Renal pelvis (tissue), 12 donors: Measurements from ENCODE around the gene LYPLA2. TPM values are rescaled to one million over a fixed set of nuclear protein-coding genes. Genes with fewer than 3 reads are reported as not detected.

ENCODE experiments used
- DNase-seq: peaks from one replicate; pipeline ENCODE4 v3.0.0-alpha.2; 2013
- long read RNA-seq, 16 experiments: transcript quantifications; one replicate each; lab custom pipeline, GENCODE V29; 2026
- polyA plus RNA-seq, 3 donors: library from polyadenylated mRNA; unstranded; fragments of 120-200 nt; gene quantifications; one replicate each; pipeline ENCODE4 v1.2.1, GENCODE V29; 2013; ENCODE audit not compliant: insufficient read length in 3 of 3

The LYPLA2 gene
- polyA plus RNA-seq, result 10 to 100 TPM; 72.4 to 87.2 (median 78.9) TPM
- long read RNA-seq, donor 1, transcript LYPLA2-205 (10 exons, 1,810 nt), result major isoform, 28 of 28 reads
- long read RNA-seq, donor 1, partial matches to known transcripts, result 0 of 28 reads
- long read RNA-seq, donor 1, other reads (novel, unspliced or antisense), result 0 of 28 reads
- long read RNA-seq, donor 2, transcript LYPLA2-205 (10 exons, 1,810 nt), result major isoform, 52 of 59 reads
- long read RNA-seq, donor 2, partial matches to known transcripts, result 0 of 59 reads
- long read RNA-seq, donor 2, other reads (novel, unspliced or antisense), result 6 of 59 reads
- long read RNA-seq, donor 3, transcript LYPLA2-205 (10 exons, 1,810 nt), result major isoform, 37 of 51 reads
- long read RNA-seq, donor 3, partial matches to known transcripts, result 13 of 51 reads
- long read RNA-seq, donor 3, other reads (novel, unspliced or antisense), result 0 of 51 reads
- long read RNA-seq, donor 4, transcript LYPLA2-205 (10 exons, 1,810 nt), result major isoform, 53 of 57 reads
- long read RNA-seq, donor 4, partial matches to known transcripts, result 0 of 57 reads
- long read RNA-seq, donor 4, other reads (novel, unspliced or antisense), result 0 of 57 reads
- long read RNA-seq, donor 5, transcript LYPLA2-205 (10 exons, 1,810 nt), result major isoform, 32 of 32 reads
- long read RNA-seq, donor 5, partial matches to known transcripts, result 0 of 32 reads
- long read RNA-seq, donor 5, other reads (novel, unspliced or antisense), result 0 of 32 reads
- long read RNA-seq, donor 6, transcript LYPLA2-205 (10 exons, 1,810 nt), result major isoform, 47 of 48 reads
- long read RNA-seq, donor 6, partial matches to known transcripts, result 0 of 48 reads
- long read RNA-seq, donor 6, other reads (novel, unspliced or antisense), result 0 of 48 reads
- long read RNA-seq, donor 7, transcript LYPLA2-205 (10 exons, 1,810 nt), result major isoform, 48 of 61 reads
- long read RNA-seq, donor 7, partial matches to known transcripts, result 0 of 61 reads
- long read RNA-seq, donor 7, other reads (novel, unspliced or antisense), result 8 of 61 reads
- long read RNA-seq, donor 8, transcript LYPLA2-205 (10 exons, 1,810 nt), result major isoform, 5 of 5 reads
- long read RNA-seq, donor 8, partial matches to known transcripts, result 0 of 5 reads
- long read RNA-seq, donor 8, other reads (novel, unspliced or antisense), result 0 of 5 reads
- long read RNA-seq, donor 9, transcript LYPLA2-205 (10 exons, 1,810 nt), result major isoform, 42 of 43 reads
- long read RNA-seq, donor 9, partial matches to known transcripts, result 0 of 43 reads
- long read RNA-seq, donor 9, other reads (novel, unspliced or antisense), result 0 of 43 reads
- long read RNA-seq, donor 10, transcript LYPLA2-205 (10 exons, 1,810 nt), result major isoform, 29 of 56 reads
- long read RNA-seq, donor 10, partial matches to known transcripts, result 24 of 56 reads
- long read RNA-seq, donor 10, other reads (novel, unspliced or antisense), result 0 of 56 reads
- long read RNA-seq, donor 11, transcript LYPLA2-205 (10 exons, 1,810 nt), result major isoform, 28 of 28 reads
- long read RNA-seq, donor 11, partial matches to known transcripts, result 0 of 28 reads
- long read RNA-seq, donor 11, other reads (novel, unspliced or antisense), result 0 of 28 reads
- long read RNA-seq, donor 12, transcript LYPLA2-205 (10 exons, 1,810 nt), result major isoform, 39 of 61 reads
- long read RNA-seq, donor 12, partial matches to known transcripts, result 15 of 61 reads
- long read RNA-seq, donor 12, other reads (novel, unspliced or antisense), result 5 of 61 reads
- long read RNA-seq, donor 13, transcript LYPLA2-205 (10 exons, 1,810 nt), result major isoform, 11 of 11 reads
- long read RNA-seq, donor 13, partial matches to known transcripts, result 0 of 11 reads
- long read RNA-seq, donor 13, other reads (novel, unspliced or antisense), result 0 of 11 reads
- long read RNA-seq, donor 14, result 0 reads
- long read RNA-seq, donor 15, transcript LYPLA2-205 (10 exons, 1,810 nt), result major isoform, 55 of 66 reads
- long read RNA-seq, donor 15, partial matches to known transcripts, result 0 of 66 reads
- long read RNA-seq, donor 15, other reads (novel, unspliced or antisense), result 8 of 66 reads
- long read RNA-seq, donor 16, transcript LYPLA2-205 (10 exons, 1,810 nt), result major isoform, 49 of 52 reads
- long read RNA-seq, donor 16, partial matches to known transcripts, result 0 of 52 reads
- long read RNA-seq, donor 16, other reads (novel, unspliced or antisense), result 0 of 52 reads

- DNase-seq, result peak; percentile 93
Measured at GRCh38 chr1:23790696-23791515, at the start of gene LYPLA2. LYPLA2 (plus strand) TSS chr1:23791145; CDS start chr1:23792683, 1,538 bp downstream.

DNA sequence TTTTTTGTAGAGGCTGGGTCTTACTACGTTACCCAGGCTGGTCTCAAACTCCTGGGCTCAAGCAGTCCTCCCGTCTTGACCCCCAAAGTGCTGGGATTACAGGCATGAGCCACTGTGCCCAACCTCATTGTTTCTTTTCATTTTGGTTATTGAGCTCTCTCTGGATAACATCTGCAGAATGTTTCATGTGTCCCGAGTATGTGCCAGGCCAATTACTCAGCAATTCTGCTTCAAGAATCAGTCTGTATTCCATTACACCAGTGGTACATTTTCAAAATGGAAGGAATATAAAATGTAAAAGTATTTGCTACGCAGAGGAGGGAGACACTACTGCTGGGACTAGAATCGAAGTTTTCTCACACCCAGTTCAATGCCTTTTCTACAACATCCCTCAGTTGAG lies 49.3 kb upstream of the LYPLA2 start:
- DNase-seq, result no peak

- peak; percentile 26 for DNase-seq
Measured at GRCh38 chr1:23742670-23743286, 48.2 kb upstream of the LYPLA2 start.

GRCh38 chr1:23743287-23744152 lies 47.4 kb upstream of the LYPLA2 start, which contains the start of gene ELOA:
ELOA (plus strand) TSS chr1:23743471; CDS start chr1:23743504, 33 bp downstream.
- DNase-seq, result peak; percentile 84

GRCh38 chr1:23745515-23745914 lies 45.4 kb upstream of the LYPLA2 start:
- DNase-seq, result no peak

GRCh38 chr1:23748016-23748415 lies 42.9 kb upstream of the LYPLA2 start:
- no peak for DNase-seq

- DNase-seq, result peak; percentile 30
Measured at GRCh38 chr1:23751050-23751814, 39.7 kb upstream of the LYPLA2 start.

DNA sequence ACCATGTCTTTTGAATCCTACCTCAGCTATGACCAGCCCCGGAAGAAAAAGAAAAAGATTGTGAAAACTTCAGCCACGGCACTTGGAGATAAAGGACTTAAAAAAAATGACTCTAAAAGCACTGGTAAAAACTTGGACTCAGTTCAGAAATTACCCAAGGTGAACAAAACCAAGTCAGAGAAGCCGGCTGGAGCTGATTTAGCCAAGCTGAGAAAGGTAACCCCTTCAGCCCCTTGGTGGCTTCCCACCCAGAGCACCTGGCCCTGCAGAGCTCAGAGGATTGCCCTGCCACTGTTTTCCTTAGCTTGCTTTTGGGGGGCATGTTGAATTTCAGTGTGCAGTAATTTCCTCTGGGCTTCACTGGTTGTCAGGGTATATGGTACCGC lies 39.1 kb upstream of the LYPLA2 start:
- no peak for DNase-seq

- DNase-seq, result no peak
Measured at GRCh38 chr1:23752909-23753308, 38.0 kb upstream of the LYPLA2 start.

- no peak for DNase-seq
Measured at GRCh38 chr1:23756676-23757075, 34.3 kb upstream of the LYPLA2 start.

- DNase-seq, result no peak
Measured at GRCh38 chr1:23757812-23758211, 33.1 kb upstream of the LYPLA2 start.

DNA sequence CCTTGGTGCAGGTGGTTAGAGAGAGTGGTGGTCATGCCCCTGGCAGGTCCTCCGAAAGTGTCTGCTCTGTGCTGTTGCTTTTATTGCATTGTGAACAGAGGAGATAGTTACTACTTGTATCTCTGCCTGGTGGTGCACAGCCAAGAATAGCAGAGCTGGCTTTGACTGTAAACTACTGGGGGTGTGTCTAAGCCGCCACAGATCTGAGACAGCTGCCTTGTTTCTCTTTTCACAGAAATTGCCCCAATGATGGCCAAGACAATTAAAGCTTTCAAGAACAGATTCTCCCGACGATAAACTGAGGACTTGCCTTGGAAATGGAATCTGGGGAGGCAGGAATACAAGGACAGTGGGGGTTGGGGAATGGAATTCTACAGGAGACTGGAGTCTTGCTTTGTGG lies 31.7 kb upstream of the LYPLA2 start:
- DNase-seq, result no peak

- no peak for DNase-seq
Measured at GRCh38 chr1:23763041-23763577, 27.8 kb upstream of the LYPLA2 start.

- DNase-seq, result no peak
Measured at GRCh38 chr1:23768733-23769132, 22.2 kb upstream of the LYPLA2 start.

GRCh38 chr1:23772049-23772853 lies 18.7 kb upstream of the LYPLA2 start:
- DNase-seq, result peak; percentile 75

- no peak for DNase-seq
Measured at GRCh38 chr1:23772854-23773242, 18.1 kb upstream of the LYPLA2 start.
